HG03575 (cell line): ENCODE data around the gene CCDC28B.

ENCODE experiments used
- ATAC-seq: cut with Tn5 transposase; IDR thresholded peaks from one replicate; pipeline ENCODE4 v1.9.1; 2021; ENCODE audit not compliant: unreplicated experiment, insufficient number of reproducible peaks, low FRiP score; ENCODE audit errors: extremely low read depth

Gene CCDC28B

DNA sequence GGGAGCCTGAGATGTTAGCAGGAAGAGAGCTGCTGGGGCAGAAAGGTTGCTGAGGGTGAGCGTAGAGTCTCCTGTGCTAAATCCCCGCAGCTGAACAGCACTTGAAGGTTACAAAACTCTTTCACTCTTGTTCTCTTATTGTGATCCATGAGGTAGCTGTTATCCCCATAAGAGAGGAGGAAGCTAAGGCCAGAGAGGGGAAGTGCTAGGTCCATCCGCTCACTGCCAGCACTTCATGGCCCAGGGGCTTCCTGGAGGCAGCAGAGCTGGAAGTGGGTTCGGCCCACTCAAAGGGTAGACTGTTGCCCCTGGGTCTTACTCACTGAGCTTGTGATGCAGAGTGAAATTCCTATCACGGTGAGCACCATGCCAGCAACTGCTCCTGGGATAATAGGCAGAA is 16.2 kb downstream of the CCDC28B start:
- no peak for ATAC-seq

DNA sequence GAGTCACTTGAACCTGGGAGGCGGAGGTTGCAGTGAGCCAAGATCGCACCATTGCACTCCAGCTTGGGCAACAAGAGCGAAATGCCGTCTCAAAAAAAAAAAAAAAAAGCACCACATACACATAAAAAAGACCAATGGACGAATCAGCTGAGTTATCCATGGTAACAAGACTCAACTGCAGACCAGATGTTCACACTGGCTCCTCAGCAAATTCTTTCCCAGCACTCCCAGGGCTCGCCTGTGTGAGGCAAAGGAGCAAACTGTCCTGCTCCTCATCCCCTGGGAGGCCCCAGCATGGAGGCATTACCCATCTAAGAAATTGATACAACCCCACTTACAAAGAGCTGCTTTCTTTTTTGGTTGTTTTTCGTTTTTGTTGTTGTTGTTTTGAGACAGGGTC is 18.6 kb downstream of the CCDC28B start:
- no peak for ATAC-seq

DNA sequence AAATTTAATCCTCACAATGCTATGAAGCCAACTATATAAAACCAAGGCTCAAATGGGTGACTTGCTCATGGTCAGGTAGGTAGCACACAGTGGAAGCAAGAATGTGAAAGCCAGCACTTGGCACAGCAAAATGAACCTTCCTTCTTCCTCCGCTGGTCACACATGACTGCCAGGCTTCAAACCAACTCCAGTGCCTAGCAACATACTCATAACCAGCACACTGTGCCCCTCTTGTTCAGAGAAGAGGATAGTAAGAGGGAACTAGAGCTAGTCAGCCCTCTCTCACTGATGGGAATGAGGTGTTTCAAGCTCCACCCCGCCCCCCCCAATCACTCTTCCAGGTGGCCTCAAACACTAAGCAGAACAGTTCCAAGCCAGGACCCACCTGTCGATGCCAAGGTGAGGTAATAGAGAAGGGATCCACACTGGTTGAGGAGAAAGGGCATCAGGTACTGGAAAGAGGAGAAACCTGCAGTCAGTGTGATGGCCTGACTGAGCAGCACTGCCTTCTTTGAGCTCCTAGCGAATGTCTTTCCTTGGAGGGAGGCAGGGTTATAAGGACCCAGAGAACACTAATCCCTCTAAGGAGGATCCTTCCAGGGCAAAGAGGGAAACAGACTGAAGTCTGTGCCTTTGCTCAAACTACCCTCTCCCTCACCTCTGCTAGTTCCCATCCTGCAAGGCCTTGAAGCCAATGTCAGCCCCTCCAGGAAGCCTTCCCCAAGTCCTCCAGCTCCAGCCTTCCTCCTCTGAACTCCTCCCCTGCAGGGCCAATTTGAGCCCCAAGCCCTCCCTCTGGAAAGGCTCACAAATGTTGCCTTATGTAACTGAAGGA is 20.6 kb downstream of the CCDC28B start:
- ATAC-seq: no peak

DNA sequence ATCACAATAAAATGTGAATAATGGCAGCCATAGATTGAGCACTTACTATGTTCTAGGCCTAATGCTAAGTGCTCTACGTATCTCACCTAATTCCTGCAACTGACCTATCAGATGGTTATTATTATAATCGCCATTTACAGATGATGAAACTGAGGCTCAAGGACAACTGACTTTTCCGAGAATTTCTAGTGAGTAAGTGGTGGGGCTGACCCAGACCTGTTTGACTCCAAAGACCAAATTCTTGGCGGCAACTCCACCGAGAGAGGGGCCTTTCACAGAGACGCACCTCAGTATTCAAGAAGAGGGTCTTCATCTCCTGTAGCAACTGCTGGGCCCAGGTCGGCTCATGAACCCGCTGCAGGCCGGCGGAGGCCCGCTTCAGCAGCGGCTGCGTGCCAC is 21.2 kb downstream of the CCDC28B start:
- no peak for ATAC-seq

DNA sequence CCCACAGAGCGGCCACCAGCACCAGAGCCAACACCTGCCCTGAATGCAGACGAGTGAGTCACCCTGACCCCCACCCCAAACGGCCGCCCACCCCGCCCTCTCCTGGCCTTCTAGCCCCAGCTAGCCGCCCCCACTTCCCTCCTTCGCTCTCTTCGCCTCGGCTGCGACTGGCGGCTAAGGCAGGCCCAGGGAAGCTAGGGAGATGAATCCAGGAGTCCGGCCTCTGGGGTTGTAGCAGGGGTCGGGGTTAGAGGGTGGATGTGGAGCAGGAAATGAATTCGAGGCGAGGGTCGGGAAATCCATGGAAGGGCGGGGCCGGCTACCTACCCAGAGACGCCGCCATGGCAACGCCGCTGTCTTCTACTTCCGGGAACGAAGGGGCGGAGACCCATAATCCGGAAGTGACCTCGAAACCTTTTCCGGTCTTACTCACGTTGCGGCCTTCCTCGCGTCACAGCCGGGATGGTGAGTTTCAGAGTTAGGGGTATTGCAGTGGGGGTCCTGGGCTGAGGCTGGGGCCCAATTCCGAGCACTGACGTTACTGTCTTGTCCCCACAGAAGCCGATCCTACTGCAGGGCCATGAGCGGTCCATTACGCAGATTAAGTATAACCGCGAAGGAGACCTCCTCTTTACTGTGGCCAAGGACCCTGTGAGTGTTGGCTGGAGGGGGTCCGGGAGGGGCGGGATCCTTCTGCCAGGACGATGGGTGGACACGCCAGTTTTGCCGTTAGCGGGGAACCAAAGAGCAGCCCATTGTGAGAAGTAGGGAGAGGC is 21.8 kb downstream of the CCDC28B start, which contains the start of the genes EIF3I and TMEM234:
EIF3I (plus strand) TSS at position 428 of the 776 bp plus-strand sequence; CDS start at position 463, 35 bp downstream.
TMEM234 (minus strand) TSS at position 374 of the 776 bp plus-strand sequence; CDS start at position 343, 31 bp downstream.
- ATAC-seq: no peak

DNA sequence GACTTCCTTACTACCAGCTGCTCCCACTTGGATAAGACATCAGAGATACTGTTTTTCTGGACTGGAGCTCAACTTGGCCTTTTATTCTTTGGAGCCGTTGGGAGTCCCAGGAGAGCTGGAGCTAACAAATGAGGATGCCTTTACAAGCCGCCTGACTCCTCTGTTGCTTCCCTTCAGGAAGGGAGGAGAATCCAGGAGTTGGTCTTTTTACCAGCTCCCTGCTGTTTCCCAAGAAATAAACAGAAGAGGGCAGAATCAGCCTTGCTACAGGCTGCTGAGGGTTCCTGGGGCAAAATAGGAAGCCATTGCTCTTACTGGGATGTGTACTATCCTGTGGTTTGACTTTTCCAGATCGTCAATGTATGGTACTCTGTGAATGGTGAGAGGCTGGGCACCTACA is 23.3 kb downstream of the CCDC28B start:
- no peak for ATAC-seq

DNA sequence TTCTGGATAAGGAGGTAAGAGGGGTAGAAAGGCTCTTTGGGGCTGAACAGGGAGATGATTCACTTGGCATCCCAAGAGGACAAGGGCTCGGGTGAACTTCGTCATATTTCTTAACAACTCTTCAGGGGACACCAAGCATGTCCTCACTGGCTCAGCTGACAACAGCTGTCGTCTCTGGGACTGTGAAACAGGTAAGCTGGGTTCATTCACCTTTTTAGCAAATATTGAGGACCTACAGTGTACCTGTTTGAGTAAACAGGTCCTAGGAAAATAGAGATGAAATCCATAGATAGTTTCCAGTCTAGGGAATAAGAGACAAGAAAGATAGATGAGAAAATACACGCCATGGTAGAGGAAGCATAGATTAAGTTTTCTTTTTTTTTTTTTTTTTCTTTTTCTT is 23.9 kb downstream of the CCDC28B start:
- ATAC-seq: no peak

DNA sequence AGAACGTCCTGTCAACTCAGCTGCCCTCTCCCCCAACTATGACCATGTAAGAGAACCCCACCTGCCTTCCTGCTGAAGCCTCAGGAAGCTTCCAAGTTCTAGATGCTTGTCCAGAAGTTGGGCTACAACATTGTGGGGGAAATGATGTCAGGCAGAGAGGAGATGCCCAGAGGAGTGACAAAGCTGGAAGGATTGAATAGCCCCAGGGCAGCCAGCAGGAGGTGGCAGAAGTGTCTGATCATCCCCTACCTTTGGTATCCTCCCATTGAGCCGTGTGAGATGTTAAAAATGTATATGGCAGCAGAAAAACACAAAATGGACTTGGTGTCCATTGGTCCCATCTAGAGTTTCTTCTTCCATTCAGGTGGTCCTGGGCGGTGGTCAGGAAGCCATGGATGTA is 28.4 kb downstream of the CCDC28B start:
- no peak for ATAC-seq

DNA sequence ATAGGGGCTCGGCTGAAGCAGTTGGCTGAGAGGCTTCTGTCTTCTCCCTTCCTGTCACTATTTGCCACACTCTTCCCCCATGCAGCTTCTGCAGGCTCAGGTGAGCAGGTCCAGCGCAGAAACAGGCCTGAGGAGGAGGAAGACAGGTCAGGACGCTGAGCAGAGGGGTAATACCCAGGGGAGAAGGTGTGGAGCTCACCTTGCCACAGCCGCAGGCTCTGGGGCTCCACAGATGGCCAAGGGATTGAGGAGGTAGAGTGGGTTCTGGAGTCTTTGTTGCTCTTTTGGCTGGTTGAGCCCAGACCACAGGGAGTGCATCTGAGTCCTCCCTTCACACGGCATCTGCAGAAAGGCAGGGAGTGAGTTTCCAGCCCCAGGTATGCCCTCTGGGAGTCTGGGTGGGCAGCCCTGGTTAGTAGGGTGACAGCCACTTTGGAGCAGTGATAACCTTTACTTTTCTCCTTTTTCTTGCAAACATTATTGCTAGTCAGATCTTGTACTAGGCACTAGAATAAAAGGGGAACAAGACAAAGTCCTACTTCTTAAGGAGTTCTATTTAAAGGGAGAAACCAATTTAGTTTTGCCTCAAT is 31.5 kb downstream of the CCDC28B start:
- ATAC-seq: no peak

DNA sequence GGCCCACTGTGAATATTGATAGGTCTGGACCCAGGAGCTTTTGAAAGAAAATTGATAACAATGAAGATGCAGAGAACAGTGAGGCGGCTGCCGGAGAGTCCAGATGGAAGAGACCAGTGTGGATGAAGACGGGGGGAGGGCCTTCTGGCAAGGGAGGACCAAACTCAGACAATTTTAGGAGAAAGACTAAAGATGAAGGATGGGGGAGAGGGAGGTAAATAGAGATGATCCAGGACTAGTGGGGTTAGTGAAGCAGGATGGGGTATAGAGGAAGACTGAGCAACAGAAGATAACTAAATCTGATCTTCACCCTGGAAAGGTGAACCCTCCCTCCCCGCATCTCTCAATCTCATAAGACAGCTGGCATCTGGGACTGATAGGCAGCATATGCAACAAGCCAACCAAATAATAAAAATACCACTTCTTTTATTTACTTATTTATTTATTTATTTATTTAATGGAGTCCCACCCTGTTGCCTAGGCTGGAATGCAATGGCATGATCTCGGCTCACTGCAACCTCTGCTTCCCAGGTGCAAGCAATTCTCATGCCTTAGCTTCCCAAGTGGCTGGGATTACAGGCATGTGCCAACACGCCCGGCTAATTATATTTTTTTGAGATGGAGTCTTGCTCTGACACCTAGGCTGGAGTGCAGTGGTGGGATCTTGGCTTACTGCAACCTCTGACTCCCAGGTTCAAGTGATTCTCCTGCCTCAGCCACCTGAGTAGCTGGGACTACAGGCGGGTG is 32.3 kb downstream of the CCDC28B start:
- ATAC-seq: no peak

DNA sequence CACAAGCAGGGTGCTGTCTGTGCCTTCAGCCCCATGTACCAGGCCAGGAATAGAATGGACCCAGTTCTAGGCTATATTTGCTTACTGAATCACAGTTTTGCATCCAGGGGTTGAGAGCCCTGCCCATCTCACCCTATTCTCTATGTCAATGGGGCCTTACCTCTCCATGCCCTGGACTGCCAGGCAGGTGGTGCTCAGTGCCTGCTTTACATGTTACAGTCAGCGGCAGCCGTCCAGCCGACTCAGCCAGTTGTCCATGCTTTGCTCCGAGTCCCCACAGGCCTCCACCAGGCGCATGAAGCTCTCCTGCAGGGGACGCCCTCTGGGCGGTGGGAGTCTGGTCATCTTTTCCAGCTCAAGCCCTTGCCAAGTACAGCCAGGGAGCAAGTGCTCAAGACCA is 34.4 kb downstream of the CCDC28B start:
- no peak for ATAC-seq

DNA sequence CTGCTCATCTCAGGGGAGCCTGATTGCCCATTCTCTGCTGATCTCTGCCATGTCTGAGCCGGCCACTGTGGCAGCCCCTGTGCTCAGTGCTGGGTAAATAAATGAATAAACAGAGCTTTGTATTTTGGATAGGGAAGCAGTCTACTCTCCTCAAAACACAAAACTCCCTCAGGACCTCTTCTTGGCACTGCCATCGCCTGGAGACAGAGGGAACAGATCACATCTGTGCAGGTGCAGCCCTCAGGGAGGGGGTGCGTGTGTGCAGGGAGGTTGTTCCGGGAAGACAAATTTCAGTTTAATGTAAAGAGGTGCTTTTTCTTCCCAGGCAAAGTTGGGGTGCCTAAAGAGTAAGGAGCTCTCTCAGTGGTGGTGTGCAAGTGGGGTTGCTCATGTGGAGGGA is 38.9 kb downstream of the CCDC28B start:
- ATAC-seq: no peak

DNA sequence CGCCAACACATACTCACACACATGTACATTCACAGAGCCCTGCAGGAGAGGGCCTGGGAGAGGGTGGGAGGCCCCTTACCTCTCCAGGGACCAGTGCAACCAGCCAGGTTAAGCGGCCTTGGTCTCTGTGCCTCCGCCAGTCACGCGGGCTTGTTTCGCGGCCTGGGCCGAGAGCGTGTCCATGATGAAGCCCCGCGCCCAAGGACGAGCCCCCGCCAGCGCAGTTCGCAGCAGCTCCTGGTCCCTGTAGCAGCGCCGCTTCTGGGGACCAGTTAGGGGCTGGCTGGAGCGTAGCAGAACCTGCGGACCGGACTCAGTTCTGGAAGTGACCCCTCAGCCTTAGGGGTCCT is 39.4 kb downstream of the CCDC28B start:
- no peak for ATAC-seq

DNA sequence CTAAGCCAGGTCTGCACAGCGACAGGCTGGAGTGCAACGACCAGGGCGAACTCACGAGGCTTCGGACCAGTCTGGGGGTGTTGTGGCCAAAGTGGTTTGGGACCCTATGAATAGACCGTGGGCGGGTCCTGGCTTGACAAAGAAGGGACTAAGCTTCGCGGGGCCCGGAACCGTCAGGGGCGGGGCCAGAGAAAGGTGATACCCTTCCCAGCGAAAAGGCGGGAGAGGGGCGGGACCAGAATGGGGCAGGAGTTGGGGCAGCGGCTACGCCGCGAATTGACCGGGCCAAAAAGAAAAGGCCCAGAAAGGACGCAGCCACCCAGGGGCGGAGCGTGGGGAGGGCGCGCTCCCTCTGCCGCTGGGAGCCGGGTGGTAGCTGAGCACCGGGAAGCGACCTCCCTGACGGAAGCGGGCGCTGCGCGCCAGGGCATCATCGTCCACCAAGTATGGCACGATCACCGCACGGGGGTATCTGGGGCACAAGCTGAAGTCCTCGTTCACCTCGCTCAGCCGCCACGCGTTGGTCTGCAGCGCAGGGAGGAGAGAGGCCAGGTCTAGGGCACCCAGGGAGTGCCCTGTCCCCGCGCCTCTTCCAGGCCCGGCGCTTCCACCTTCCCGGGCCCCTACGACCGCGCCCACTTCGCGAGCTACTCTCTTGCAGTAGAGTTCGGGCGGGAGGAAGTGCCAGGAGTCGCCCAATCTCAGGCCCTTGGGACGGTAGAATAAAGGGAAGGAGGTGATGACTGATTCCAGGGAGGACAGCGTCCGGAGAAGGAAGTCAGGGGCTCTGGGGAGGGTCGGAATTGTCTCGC is 40.0 kb downstream of the CCDC28B start:
- ATAC-seq: no peak

DNA sequence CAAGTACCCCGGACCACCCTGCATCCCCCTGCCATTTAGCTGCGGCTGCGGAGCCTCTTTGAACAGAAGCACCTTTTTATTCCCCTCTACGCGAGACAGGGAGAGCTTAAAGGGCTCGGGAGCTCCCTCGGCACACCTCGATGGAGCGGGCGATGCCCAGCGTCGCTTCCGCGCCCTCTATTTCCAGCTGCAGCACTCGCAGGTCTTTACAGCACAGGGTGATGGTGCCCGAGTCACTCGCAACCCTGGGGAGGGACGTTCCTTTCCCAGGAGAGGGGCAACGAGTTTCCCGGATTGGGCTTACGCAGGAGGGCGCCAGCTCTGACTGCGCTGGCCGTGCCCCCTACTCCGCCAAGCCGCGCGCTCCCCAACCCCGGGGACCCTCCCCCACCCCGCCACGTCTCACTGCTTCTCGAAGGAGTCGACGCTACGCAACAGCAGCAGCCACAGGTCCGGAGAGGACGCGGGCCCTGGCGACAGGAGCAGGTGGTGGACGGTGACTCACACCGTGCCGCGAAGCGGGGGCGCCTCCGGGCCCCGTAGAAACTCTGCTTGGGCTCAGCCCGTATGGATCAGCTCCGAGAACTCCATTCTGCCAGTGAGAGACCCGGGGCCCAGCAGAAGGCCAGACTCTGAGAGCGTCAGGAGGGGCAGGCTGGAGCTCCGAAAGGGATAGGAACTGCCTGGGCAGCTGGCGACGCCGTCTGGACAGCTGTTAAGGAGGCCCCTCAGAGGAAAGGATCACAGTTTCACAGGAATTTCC is 40.8 kb downstream of the CCDC28B start:
- ATAC-seq: no peak

DNA sequence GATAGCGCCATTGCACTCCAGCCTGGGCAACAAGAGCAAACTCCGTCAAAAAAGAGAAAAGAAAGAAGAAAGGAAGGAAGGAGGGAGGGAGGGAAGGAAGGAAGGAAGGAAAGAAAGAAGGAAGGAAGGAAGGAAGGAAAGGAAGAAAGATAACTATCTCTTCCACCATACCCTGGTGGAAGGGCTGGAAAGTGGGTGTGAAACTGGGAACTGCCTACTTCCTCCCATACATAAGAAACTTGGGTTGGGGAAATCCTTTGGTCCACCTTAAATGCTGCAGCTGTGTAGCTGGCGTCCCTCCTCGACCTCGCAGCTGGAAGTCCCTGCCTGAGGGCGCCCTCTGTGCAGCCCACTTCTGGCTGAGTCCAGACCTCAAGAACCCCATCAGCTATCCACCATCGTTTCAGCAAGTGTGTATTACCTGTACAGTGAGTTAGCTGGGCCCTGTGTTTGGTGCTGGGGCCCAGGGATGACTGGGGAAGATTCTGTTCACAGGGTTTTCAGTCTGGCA is 42.0 kb downstream of the CCDC28B start:
- no peak for ATAC-seq

DNA sequence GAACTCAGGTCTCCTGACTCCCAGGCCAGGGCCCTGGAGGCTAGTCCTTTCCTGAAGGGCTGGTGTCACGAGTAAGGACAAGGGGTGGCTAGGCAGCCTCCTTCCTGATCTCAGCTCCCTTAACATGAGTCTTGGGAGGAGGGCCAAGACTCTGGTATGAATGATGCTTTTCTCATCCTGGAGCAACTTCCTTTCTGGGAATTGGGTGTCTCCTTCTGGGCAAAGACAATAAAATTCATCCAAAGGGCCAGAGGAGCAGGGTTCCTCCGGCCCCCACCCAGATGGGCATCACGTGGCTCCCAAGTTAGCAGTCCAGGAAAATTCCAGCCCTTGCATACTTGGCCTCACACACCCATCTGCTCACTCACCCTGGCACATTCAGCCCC is 46.5 kb downstream of the CCDC28B start, which contains the start of gene FAM167B:
FAM167B (plus strand) TSS at position 335 of the 386 bp plus-strand sequence. CDS start 200 bp downstream, outside the sequence.
- ATAC-seq: no peak
